ENCODE measurements around the gene MGA.

GRCh38 chr15:41782371-41783282 is 122.4 kb downstream of the MGA start:
- TF ChIP-seq CTCF (IDR thresholded peaks at IDR 0.05) (no peak), POLR2AphosphoS5 (IDR thresholded peaks at IDR 0.05) (no peak)

All from breast epithelium (tissue), 3 donors.